HCT116 (cell line): ENCODE measurements around the gene CYTIP. TPM values are rescaled to one million over a fixed set of nuclear protein-coding genes. Genes with fewer than 3 reads are reported as not detected.

Experiments used
- ATAC-seq: fragments of 200-7000 bp; cut with Tn5 transposase; 2 replicates; pipeline ENCODE4 v1.9.1; 2020; ENCODE audit warnings: mild to moderate bottlenecking, moderate library complexity
- BruUV-seq: library from RNA; stranded (reverse); fragments of 400-500 nt; replicated peaks from 2 replicates; lab custom pipeline; 2021; lab: Mats Ljungman, UMichigan
- CTCF ChIA-PET: fragments of 300-600 bp; sonication (Branson Sonifier 250); formaldehyde crosslinking; loops from one replicate; lab custom pipeline; 2021; ENCODE audit warnings: antibody characterized with exemption; lab: Charles Lee
- POLR2A ChIA-PET: fragments of 300-600, 350-600 bp; sonication (Branson Sonifier 250); formaldehyde crosslinking; loops from one replicate; lab custom pipeline; 2021; ENCODE audit warnings: antibody characterized with exemption; lab: Charles Lee
- RAD21 ChIA-PET, 2 experiments: fragments of 300-600 bp; sonication (Branson Sonifier 250); formaldehyde crosslinking; loops; one replicate each; lab custom pipeline; 2023; ENCODE audit warnings: low total read pairs in 2 of 2; ENCODE audit not compliant: uncharacterized antibody in 2 of 2, unreplicated experiment in 2 of 2, low non-redundant PET in 1 of 2; lab: Charles Lee
- DNase-seq: peaks from one replicate; pipeline ENCODE4 v3.0.0-alpha.2; 2010; ENCODE audit warnings: low read depth, low spot score
- H2AFZ ChIP-seq: fragments of 200-600 bp; shearing (Covaris generic), sonication (generic); 2 replicates; pipeline ENCODE4 v1.6.1; 2017; ENCODE audit warnings: low read depth, mixed run types, mixed read lengths, antibody characterized with exemption, low read length; ENCODE audit not compliant: poor library complexity, severe bottlenecking
- H3K27ac ChIP-seq: 2 replicates; pipeline ENCODE4 v1.5.1; 2012; ENCODE audit warnings: low read depth, low read length
- H3K27me3 ChIP-seq: fragments of 200-600 bp; sonication (generic); 2 replicates; pipeline ENCODE4 v1.6.1; 2016; ENCODE audit warnings: mixed run types, low read length, mixed read lengths; ENCODE audit not compliant: insufficient read depth
- H3K36me3 ChIP-seq, 2 experiments: fragments of 200-500 bp in 1 of 2; fragments of 200-600 bp in 1 of 2; sonication (Bioruptor generic) in 1 of 2; sonication (generic) in 1 of 2; 2 replicates each; pipeline versions ENCODE4 v1.5.1 to v1.6.1; 2014 to 2016; ENCODE audit warnings: low read length in 2 of 2, inconsistent platforms in 1 of 2, mixed read lengths in 1 of 2, mixed run types in 1 of 2; ENCODE audit not compliant: insufficient read depth in 2 of 2, control insufficient read depth in 1 of 2
- H3K4me1 ChIP-seq, 2 experiments: fragments of 200-600 bp in 1 of 2; sonication (generic) in 1 of 2; 2 replicates each; pipeline versions ENCODE4 v1.5.1 to v1.6.1; 2012 to 2017; ENCODE audit warnings: low read length in 2 of 2, inconsistent platforms in 1 of 2, mild to moderate bottlenecking in 1 of 2, mixed read lengths in 1 of 2, mixed run types in 1 of 2, moderate library complexity in 1 of 2; ENCODE audit not compliant: insufficient read depth in 2 of 2, control insufficient read depth in 1 of 2
- H3K4me2 ChIP-seq: fragments of 200-600 bp; sonication (generic); 2 replicates; pipeline ENCODE4 v1.6.1; 2017; ENCODE audit warnings: mixed run types, low read length, mixed read lengths
- H3K4me3 ChIP-seq, 2 experiments: fragments of 200-600 bp in 1 of 2; sonication (generic) in 1 of 2; replicated peaks in 1 of 2; 2 replicates each; pipeline ENCODE4 v1.5.1; 2011 to 2016; ENCODE audit warnings: low read length in 2 of 2, control low read depth in 1 of 2, low read depth in 1 of 2, mild to moderate bottlenecking in 1 of 2, mixed read lengths in 1 of 2, mixed run types in 1 of 2
- H3K79me2 ChIP-seq: fragments of 200-600 bp; sonication (generic); 2 replicates; pipeline ENCODE4 v1.6.1; 2017; ENCODE audit warnings: mild to moderate bottlenecking, mixed run types, low read length, moderate library complexity, mixed read lengths; ENCODE audit not compliant: insufficient read depth
- H3K9ac ChIP-seq: fragments of 200-600 bp; sonication (generic); 2 replicates; pipeline ENCODE4 v1.6.1; 2016; ENCODE audit warnings: low read length, mixed read lengths
- H3K9me2 ChIP-seq: fragments of 200-600 bp; sonication (generic), shearing (Covaris generic); 2 replicates; pipeline ENCODE4 v1.6.1; 2017; ENCODE audit warnings: mixed run types, mild to moderate bottlenecking, moderate library complexity; ENCODE audit not compliant: insufficient read depth
- H3K9me3 ChIP-seq, 2 experiments: fragments of 200-500 bp in 1 of 2; fragments of 200-600 bp in 1 of 2; sonication (Bioruptor generic) in 1 of 2; sonication (generic) in 1 of 2; 2 replicates each; pipeline ENCODE4 v1.6.1; 2014 to 2017; ENCODE audit warnings: low read length in 2 of 2, mixed read lengths in 2 of 2, inconsistent platforms in 1 of 2, low read depth in 1 of 2, mild to moderate bottlenecking in 1 of 2, mixed run types in 1 of 2, moderate library complexity in 1 of 2; ENCODE audit not compliant: control insufficient read depth in 1 of 2, insufficient read depth in 1 of 2
- H4K20me1 ChIP-seq: fragments of 200-600 bp; sonication (generic), shearing (Covaris generic); 2 replicates; pipeline ENCODE4 v1.6.1; 2017; ENCODE audit warnings: mixed run types, mild to moderate bottlenecking, moderate library complexity; ENCODE audit not compliant: insufficient read depth
- CBX3 ChIP-seq: IDR thresholded peaks from 2 replicates; pipeline ENCODE4 v1.6.1; 2012; ENCODE audit warnings: low read depth
- CEBPB ChIP-seq: IDR thresholded peaks from 2 replicates; pipeline ENCODE4 v1.6.1; 2012; ENCODE audit warnings: low read depth
- EGR1 ChIP-seq: IDR thresholded peaks from 2 replicates; pipeline ENCODE4 v1.6.1; 2012; ENCODE audit warnings: low read depth
- ELF1 ChIP-seq: IDR thresholded peaks from 2 replicates; pipeline ENCODE4 v1.6.1; 2012; ENCODE audit warnings: low read depth, borderline replicate concordance
- EZH2 ChIP-seq: fragments of 200-600 bp; sonication (generic); IDR thresholded peaks from 2 replicates; pipeline ENCODE4 v1.6.1; 2017; ENCODE audit warnings: antibody characterized with exemption, mixed run types
- JUND ChIP-seq: IDR thresholded peaks from 2 replicates; pipeline ENCODE4 v1.6.1; 2012
- RAD21 ChIP-seq: IDR thresholded peaks from 2 replicates; pipeline ENCODE4 v1.6.1; 2012; ENCODE audit warnings: low read depth, mild to moderate bottlenecking
- TCF7L2 ChIP-seq: IDR thresholded peaks from 2 replicates; pipeline ENCODE4 v1.7.0; 2011; ENCODE audit warnings: borderline replicate concordance, inconsistent platforms; ENCODE audit not compliant: insufficient read depth, insufficient read length; ENCODE audit errors: extremely low read depth
- YY1 ChIP-seq: IDR thresholded peaks from 2 replicates; pipeline ENCODE4 v1.6.1; 2011; ENCODE audit warnings: low read length, low read depth, moderate library complexity, mild to moderate bottlenecking; ENCODE audit not compliant: insufficient replicate concordance; ENCODE audit errors: extremely low read depth
- intact Hi-C: fragments of 100-400 bp; cut with micrococcal nuclease; formaldehyde crosslinking; loops from 2 replicates; pipeline ENCODE4 v1.10.0; 2022
- total RNA-seq: library from RNA; stranded (reverse); gene quantifications from one replicate; pipeline ENCODE4 v1.2.1, GENCODE V29; 2021; ENCODE audit not compliant: unreplicated experiment
- TF ChIP-seq, protein P1 (sequence below): IDR thresholded peaks from 2 replicates; pipeline ENCODE4 v1.6.1; 2012; ENCODE audit warnings: low read depth
- TF ChIP-seq, protein P2 (sequence below): IDR thresholded peaks from 2 replicates; pipeline ENCODE4 v1.6.1; 2011; ENCODE audit warnings: mild to moderate bottlenecking, low read length, moderate library complexity; ENCODE audit not compliant: insufficient replicate concordance; ENCODE audit errors: extremely low read depth
- TF ChIP-seq, protein P3 (sequence below): IDR thresholded peaks from 2 replicates; pipeline ENCODE4 v1.6.1; 2012

The CYTIP gene
- total RNA-seq, 1 experiment from 2014 or later, result 0.64 TPM

DNA sequence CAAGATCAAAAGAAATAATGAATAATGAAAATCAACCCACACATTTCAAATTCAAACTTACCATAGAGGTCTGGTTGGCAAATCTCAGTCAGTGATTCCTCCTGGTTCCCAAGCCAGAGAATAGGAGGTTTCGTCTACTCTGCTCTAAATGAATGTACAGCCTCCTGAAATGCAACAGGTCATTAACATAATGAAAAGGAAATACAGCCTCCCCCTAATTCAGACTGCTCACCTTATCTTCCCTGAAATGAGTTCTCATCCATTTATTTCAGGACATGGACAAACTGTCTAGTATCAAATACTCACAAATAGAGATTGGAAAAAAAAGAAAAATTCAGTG is 43.4 kb upstream of the CYTIP start:
- RAD21 ChIA-PET, result no interaction called here
- TF ChIP-seq EZH2 (no peak), YY1 (no peak), TCF7L2 (no peak), EGR1 (no peak), CBX3 (no peak), ELF1 (no peak), CEBPB (no peak), RAD21 (no peak), JUND (no peak)
- TF ChIP-seq, protein P1, sequence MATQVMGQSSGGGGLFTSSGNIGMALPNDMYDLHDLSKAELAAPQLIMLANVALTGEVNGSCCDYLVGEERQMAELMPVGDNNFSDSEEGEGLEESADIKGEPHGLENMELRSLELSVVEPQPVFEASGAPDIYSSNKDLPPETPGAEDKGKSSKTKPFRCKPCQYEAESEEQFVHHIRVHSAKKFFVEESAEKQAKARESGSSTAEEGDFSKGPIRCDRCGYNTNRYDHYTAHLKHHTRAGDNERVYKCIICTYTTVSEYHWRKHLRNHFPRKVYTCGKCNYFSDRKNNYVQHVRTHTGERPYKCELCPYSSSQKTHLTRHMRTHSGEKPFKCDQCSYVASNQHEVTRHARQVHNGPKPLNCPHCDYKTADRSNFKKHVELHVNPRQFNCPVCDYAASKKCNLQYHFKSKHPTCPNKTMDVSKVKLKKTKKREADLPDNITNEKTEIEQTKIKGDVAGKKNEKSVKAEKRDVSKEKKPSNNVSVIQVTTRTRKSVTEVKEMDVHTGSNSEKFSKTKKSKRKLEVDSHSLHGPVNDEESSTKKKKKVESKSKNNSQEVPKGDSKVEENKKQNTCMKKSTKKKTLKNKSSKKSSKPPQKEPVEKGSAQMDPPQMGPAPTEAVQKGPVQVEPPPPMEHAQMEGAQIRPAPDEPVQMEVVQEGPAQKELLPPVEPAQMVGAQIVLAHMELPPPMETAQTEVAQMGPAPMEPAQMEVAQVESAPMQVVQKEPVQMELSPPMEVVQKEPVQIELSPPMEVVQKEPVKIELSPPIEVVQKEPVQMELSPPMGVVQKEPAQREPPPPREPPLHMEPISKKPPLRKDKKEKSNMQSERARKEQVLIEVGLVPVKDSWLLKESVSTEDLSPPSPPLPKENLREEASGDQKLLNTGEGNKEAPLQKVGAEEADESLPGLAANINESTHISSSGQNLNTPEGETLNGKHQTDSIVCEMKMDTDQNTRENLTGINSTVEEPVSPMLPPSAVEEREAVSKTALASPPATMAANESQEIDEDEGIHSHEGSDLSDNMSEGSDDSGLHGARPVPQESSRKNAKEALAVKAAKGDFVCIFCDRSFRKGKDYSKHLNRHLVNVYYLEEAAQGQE, result no peak
- TF ChIP-seq, protein P2, sequence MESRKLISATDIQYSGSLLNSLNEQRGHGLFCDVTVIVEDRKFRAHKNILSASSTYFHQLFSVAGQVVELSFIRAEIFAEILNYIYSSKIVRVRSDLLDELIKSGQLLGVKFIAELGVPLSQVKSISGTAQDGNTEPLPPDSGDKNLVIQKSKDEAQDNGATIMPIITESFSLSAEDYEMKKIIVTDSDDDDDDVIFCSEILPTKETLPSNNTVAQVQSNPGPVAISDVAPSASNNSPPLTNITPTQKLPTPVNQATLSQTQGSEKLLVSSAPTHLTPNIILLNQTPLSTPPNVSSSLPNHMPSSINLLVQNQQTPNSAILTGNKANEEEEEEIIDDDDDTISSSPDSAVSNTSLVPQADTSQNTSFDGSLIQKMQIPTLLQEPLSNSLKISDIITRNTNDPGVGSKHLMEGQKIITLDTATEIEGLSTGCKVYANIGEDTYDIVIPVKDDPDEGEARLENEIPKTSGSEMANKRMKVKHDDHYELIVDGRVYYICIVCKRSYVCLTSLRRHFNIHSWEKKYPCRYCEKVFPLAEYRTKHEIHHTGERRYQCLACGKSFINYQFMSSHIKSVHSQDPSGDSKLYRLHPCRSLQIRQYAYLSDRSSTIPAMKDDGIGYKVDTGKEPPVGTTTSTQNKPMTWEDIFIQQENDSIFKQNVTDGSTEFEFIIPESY, result no peak
- TF ChIP-seq, protein P3, sequence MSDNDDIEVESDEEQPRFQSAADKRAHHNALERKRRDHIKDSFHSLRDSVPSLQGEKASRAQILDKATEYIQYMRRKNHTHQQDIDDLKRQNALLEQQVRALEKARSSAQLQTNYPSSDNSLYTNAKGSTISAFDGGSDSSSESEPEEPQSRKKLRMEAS, result no peak
- TF ChIP-seq, all 23 proteins: peak for 0
- no peak overlapping the region for H3K4me3 ChIP-seq
- H3K4me2 ChIP-seq, result no peak overlapping the region
- no peaks in the 10 kb centered on the region for H3K27me3 ChIP-seq
- no peaks in the 10 kb centered on the region for H3K9me3 ChIP-seq
- intact Hi-C loops, result no loop called here
- CTCF ChIA-PET, result interaction anchor here (2.3 kb wide), 1 partner anchor 10 kb away, joined by 6 read pairs; no protein-coding TSS in a partner anchor
- H3K9ac ChIP-seq, result no peak overlapping the region
- no peaks in the 10 kb centered on the region for H3K36me3 ChIP-seq
- POLR2A ChIA-PET, result no interaction called here
- no peak for ATAC-seq
- H3K27ac ChIP-seq, result no peak overlapping the region
- peaks cover 0 to 5% of the 10 kb centered on the region in 2 experiments; a peak in 1 of 4 replicates for H3K4me1 ChIP-seq
- H2AFZ ChIP-seq, result no peak overlapping the region
- no peaks in the 10 kb centered on the region for H3K79me2 ChIP-seq
- no peak for DNase-seq
- H3K9me2 ChIP-seq, result no peaks in the 10 kb centered on the region
- H4K20me1 ChIP-seq, result no peaks in the 10 kb centered on the region
- no TSS peak for BruUV-seq
